WTC11 (cell line): ENCODE data around the gene RAB35.

ENCODE experiments used
- TCF7 ChIP-seq: sonication (generic); formaldehyde crosslinking; IDR thresholded peaks from 2 replicates; pipeline ENCODE4 v1.8.0; 2022; ENCODE audit warnings: mild to moderate bottlenecking, low read depth, missing genetic modification reagents, moderate library complexity
- ZNF263 ChIP-seq: sonication (generic); formaldehyde crosslinking; IDR thresholded peaks from 2 replicates; pipeline ENCODE4 v1.8.1; 2022; ENCODE audit warnings: low read depth, mild to moderate bottlenecking, moderate library complexity, missing genetic modification reagents
- TF ChIP-seq, protein P1 (sequence below): fragments of 200-600 bp; IDR thresholded peaks from 2 replicates; pipeline ENCODE4 v1.8.0; 2022; ENCODE audit warnings: antibody characterized with exemption
- TF ChIP-seq, protein P2 (sequence below): sonication (generic); formaldehyde crosslinking; IDR thresholded peaks from 2 replicates; pipeline ENCODE4 v1.8.1; 2022; ENCODE audit warnings: mild to moderate bottlenecking, moderate library complexity, missing genetic modification reagents
- TF ChIP-seq, protein P3 (sequence below): sonication (generic); formaldehyde crosslinking; IDR thresholded peaks from 2 replicates; pipeline ENCODE4 v1.8.1; 2022; ENCODE audit warnings: low read depth, mild to moderate bottlenecking, moderate library complexity, missing genetic modification reagents, borderline replicate concordance

DNA sequence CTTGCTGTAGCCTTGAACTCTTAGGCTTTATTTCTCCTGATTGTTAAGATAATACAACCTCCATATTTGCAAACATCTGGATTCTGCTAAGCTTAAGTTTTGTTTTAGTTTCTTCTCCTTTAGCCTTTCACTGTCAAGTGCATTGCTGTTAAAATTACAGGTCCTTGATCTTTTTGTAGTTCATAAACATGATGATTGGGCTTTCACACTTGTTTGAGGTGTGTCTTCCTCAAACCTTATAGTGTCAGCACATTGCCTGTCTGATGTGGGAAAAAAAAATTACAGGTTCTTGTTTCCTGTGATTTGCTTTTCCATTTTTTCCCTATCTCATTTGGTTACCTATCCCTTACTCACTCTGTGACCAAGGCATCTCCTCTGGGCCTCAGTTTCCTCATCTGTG is 68.3 kb downstream of the RAB35 start:
- TF ChIP-seq, protein P1, sequence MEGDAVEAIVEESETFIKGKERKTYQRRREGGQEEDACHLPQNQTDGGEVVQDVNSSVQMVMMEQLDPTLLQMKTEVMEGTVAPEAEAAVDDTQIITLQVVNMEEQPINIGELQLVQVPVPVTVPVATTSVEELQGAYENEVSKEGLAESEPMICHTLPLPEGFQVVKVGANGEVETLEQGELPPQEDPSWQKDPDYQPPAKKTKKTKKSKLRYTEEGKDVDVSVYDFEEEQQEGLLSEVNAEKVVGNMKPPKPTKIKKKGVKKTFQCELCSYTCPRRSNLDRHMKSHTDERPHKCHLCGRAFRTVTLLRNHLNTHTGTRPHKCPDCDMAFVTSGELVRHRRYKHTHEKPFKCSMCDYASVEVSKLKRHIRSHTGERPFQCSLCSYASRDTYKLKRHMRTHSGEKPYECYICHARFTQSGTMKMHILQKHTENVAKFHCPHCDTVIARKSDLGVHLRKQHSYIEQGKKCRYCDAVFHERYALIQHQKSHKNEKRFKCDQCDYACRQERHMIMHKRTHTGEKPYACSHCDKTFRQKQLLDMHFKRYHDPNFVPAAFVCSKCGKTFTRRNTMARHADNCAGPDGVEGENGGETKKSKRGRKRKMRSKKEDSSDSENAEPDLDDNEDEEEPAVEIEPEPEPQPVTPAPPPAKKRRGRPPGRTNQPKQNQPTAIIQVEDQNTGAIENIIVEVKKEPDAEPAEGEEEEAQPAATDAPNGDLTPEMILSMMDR, result no peak
- TF ChIP-seq, protein P2, sequence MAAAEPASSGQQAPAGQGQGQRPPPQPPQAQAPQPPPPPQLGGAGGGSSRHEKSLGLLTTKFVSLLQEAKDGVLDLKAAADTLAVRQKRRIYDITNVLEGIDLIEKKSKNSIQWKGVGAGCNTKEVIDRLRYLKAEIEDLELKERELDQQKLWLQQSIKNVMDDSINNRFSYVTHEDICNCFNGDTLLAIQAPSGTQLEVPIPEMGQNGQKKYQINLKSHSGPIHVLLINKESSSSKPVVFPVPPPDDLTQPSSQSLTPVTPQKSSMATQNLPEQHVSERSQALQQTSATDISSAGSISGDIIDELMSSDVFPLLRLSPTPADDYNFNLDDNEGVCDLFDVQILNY (CRISPR knock-in tag), result no peak
- TF ChIP-seq, protein P3, sequence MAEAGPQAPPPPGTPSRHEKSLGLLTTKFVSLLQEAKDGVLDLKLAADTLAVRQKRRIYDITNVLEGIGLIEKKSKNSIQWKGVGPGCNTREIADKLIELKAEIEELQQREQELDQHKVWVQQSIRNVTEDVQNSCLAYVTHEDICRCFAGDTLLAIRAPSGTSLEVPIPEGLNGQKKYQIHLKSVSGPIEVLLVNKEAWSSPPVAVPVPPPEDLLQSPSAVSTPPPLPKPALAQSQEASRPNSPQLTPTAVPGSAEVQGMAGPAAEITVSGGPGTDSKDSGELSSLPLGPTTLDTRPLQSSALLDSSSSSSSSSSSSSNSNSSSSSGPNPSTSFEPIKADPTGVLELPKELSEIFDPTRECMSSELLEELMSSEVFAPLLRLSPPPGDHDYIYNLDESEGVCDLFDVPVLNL (CRISPR knock-in tag), result no peak
- TF ChIP-seq TCF7, result no peak
- no peak for TF ChIP-seq ZNF263
